Peyer's patch (tissue), 4 donors: ENCODE measurements around the gene ADAM23.

ENCODE experiments used
- POLR2A ChIP-seq, 2 donors: fragments of 450-650 bp; IDR thresholded peaks; one replicate each; pipeline ENCODE4 v1.5.1; 2017; ENCODE audit warnings: antibody characterized with exemption in 2 of 2, mild to moderate bottlenecking in 2 of 2, moderate library complexity in 2 of 2
- TF ChIP-seq, protein P1 (sequence below), 6 experiments: fragments of 450-650 bp in 4 of 6; fragments of 200-600 bp in 2 of 6; sonication (generic) in 1 of 6; IDR thresholded peaks; one replicate each; pipeline ENCODE4 v1.5.1; 2017 to 2019; ENCODE audit warnings: antibody characterized with exemption in 6 of 6, mild to moderate bottlenecking in 3 of 6, moderate library complexity in 1 of 6

DNA sequence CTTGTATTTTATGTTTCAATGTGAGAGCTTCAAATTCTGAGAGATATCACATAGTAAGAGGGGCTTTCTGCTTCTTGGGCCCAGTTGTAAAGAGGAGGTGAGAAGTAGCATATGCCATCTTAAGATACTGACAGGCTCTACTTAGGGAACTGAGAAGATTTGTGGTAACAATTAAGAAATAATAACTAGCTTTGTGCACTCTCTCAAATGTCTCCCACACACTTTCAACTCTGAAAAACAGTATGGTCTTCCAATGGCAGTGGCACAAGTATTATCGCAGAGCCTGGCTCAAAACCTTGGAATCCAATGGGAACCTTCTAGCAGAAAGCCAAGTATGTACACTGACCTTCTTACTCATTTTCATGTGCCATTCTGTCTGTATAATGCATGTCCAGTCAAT lies 118.6 kb downstream of the ADAM23 start:
- TF ChIP-seq, protein P1, sequence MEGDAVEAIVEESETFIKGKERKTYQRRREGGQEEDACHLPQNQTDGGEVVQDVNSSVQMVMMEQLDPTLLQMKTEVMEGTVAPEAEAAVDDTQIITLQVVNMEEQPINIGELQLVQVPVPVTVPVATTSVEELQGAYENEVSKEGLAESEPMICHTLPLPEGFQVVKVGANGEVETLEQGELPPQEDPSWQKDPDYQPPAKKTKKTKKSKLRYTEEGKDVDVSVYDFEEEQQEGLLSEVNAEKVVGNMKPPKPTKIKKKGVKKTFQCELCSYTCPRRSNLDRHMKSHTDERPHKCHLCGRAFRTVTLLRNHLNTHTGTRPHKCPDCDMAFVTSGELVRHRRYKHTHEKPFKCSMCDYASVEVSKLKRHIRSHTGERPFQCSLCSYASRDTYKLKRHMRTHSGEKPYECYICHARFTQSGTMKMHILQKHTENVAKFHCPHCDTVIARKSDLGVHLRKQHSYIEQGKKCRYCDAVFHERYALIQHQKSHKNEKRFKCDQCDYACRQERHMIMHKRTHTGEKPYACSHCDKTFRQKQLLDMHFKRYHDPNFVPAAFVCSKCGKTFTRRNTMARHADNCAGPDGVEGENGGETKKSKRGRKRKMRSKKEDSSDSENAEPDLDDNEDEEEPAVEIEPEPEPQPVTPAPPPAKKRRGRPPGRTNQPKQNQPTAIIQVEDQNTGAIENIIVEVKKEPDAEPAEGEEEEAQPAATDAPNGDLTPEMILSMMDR (IDR thresholded peaks at IDR 0.05): no peak
- no peak for TF ChIP-seq POLR2A (IDR thresholded peaks at IDR 0.05)
